Chondrocyte (in vitro differentiated cells): ENCODE measurements around the gene WWOX. TPM values are rescaled to one million over a fixed set of nuclear protein-coding genes. Genes with fewer than 3 reads are reported as not detected.

Source experiments
- DNase-seq: peaks from one replicate; pipeline ENCODE4 v3.0.0; 2021; ENCODE audit warnings: mixed read lengths, low spot score
- H3K27ac Mint-ChIP-seq: one replicate; pipeline ENCODE4 v1.8.0; 2021; ENCODE audit warnings: mild to moderate bottlenecking, moderate library complexity, mixed read lengths; ENCODE audit not compliant: unreplicated experiment
- H3K27me3 Mint-ChIP-seq: 2 replicates; pipeline ENCODE4 v1.8.0; 2021; ENCODE audit warnings: low read depth, mixed read lengths
- H3K36me3 Mint-ChIP-seq: 2 replicates; pipeline ENCODE4 v1.8.0; 2021; ENCODE audit warnings: low read depth, mixed read lengths
- H3K4me1 Mint-ChIP-seq: 2 replicates; pipeline ENCODE4 v1.8.0; 2021; ENCODE audit warnings: low read depth, mild to moderate bottlenecking, mixed read lengths
- H3K4me3 Mint-ChIP-seq: one replicate; pipeline ENCODE4 v1.8.0; 2021; ENCODE audit warnings: mild to moderate bottlenecking, moderate library complexity, mixed read lengths; ENCODE audit not compliant: unreplicated experiment
- H3K9me3 Mint-ChIP-seq: 2 replicates; pipeline ENCODE4 v1.8.0; 2021; ENCODE audit warnings: low read depth, mixed read lengths
- CTCF ChIP-seq: fragments of 200-600 bp; sonication (generic); IDR thresholded peaks from 2 replicates; pipeline ENCODE4 v1.5.0; 2021; ENCODE audit warnings: antibody characterized with exemption, mild to moderate bottlenecking, moderate library complexity
- total RNA-seq: library from RNA; stranded (reverse); gene quantifications from 3 replicates; pipeline ENCODE4 v1.2.1, GENCODE V29; 2021

WWOX gene
- total RNA-seq, 1 donor from 2014 or later, result 12.1 TPM

DNA sequence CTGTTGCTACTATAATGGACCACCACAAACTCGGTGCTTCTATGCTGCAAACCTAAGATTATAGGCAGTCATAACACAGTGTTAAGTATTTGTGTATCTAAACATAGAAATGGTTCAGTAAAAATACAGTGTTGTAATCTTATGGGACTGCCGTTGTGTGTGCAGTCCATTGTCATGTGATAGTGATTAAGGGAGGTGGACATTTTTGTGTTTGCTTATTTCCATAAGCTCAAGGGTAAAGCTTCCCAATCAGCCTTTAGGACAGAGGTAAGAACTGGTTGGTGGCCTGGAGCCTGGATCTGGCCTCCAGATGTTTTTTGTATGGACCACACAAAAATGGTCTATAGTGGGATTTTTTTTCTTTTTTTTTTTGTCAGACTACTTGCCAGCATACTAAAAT lies 29.9 kb downstream of the WWOX start:
- H3K4me1 Mint-ChIP-seq, result peaks cover 37% of the 10 kb centered on the region
- no peak for DNase-seq
- H3K27me3 Mint-ChIP-seq, result no peaks in the 10 kb centered on the region
- peaks cover 3% of the 10 kb centered on the region for H3K36me3 Mint-ChIP-seq
- no peak overlapping the region for H3K27ac Mint-ChIP-seq
- H3K4me3 Mint-ChIP-seq, result no peak overlapping the region
- peaks cover 5% of the 10 kb centered on the region for H3K9me3 Mint-ChIP-seq
- no peak for TF ChIP-seq CTCF

DNA sequence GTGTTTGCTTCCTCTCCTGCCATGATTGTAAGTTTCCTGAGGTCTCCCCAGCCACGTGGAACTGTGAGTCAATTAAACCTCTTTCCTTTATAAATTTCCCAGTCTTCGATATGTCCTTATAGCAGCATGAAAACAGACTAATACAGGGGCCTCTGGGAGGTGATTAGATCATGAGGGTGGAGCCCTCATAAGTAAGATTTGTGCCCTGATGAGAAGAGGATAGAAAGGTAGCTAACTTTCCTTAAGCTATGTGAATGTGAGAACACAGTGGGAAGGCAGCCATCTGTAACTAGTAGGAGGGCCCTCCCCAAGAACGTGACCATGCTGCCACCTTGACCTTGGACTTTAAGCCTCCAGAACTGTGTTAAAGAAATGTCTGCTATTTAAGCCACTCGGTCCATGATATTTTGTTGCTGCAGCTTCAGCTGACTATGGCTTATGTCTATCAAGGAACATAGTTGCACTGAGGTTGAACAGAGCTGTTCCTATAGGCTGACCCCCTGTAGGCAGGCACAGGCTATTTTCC lies 30.7 kb downstream of the WWOX start:
- no peak overlapping the region for H3K27ac Mint-ChIP-seq
- peaks cover 3% of the 10 kb centered on the region for H3K36me3 Mint-ChIP-seq
- peaks cover 5% of the 10 kb centered on the region for H3K9me3 Mint-ChIP-seq
- DNase-seq, result no peak
- H3K4me1 Mint-ChIP-seq, result peaks cover 37% of the 10 kb centered on the region
- H3K4me3 Mint-ChIP-seq, result no peak overlapping the region
- TF ChIP-seq CTCF, result no peak
- no peaks in the 10 kb centered on the region for H3K27me3 Mint-ChIP-seq

- Mint-ChIP-seq H3K4me1 (peaks cover 37% of the 10 kb centered on the region), H3K27me3 (no peaks in the 10 kb centered on the region), H3K4me3 (no peak overlapping the region), H3K36me3 (peaks cover 3% of the 10 kb centered on the region), H3K27ac (no peak overlapping the region), H3K9me3 (peaks cover 5% of the 10 kb centered on the region)
- no peak for TF ChIP-seq CTCF
- DNase-seq, result no peak
These were observed 31.5 kb downstream of the WWOX start for GRCh38 chr16:78130950-78131349.

GRCh38 chr16:78133919-78134318 lies 34.5 kb downstream of the WWOX start:
- H3K9me3 Mint-ChIP-seq, result peaks cover 5% of the 10 kb centered on the region
- no peak for DNase-seq
- H3K4me3 Mint-ChIP-seq, result no peak overlapping the region
- H3K36me3 Mint-ChIP-seq, result peaks cover 3% of the 10 kb centered on the region
- H3K27me3 Mint-ChIP-seq, result no peaks in the 10 kb centered on the region
- peaks cover 11% of the 10 kb centered on the region for H3K4me1 Mint-ChIP-seq
- H3K27ac Mint-ChIP-seq, result no peak overlapping the region
- no peak for TF ChIP-seq CTCF

DNA sequence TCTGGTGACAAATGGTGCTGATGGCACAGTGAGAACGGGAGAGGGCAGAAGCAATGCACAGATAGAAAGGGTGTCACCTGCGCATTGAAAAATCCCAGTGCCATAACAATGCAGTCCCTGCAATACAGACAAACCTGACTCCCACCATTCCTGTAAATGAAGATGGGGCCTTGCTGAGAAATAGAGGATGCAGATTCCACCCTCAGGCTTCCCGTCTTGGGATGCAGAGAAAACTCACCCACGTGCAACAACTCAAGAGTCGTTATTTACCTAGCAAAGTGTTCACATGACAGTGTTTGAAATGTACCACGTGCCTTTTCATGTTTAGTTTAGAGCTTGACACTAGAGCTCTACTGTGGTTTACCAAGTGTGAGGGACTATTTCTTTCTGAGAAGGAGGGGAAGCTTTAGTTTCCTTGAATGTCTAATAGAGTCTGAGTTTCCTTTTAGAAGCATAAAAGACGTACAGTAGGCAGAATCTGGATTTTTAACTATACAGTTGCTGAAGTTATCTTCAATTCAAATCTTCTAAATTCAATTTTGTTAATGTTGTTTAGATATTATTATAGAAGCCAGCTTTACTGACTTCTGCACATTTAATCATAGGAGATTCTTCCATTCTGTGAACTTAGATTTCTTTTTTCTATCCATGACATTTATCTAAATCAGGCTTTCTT lies 35.6 kb downstream of the WWOX start:
- no peak for TF ChIP-seq CTCF
- H3K4me1 Mint-ChIP-seq, result no peaks in the 10 kb centered on the region
- no peaks in the 10 kb centered on the region for H3K27me3 Mint-ChIP-seq
- peaks cover under 1% of the 10 kb centered on the region for H3K9me3 Mint-ChIP-seq
- DNase-seq, result no peak
- H3K36me3 Mint-ChIP-seq, result peaks cover under 1% of the 10 kb centered on the region
- H3K4me3 Mint-ChIP-seq, result no peak overlapping the region
- H3K27ac Mint-ChIP-seq, result no peak overlapping the region
